Osteocyte (in vitro differentiated cells): ENCODE results near the gene CEMIP2. TPM values are rescaled to one million over a fixed set of nuclear protein-coding genes. Genes with fewer than 3 reads are reported as not detected.

Experiments used
- DNase-seq: peaks from one replicate; pipeline ENCODE4 v3.0.0; 2021; ENCODE audit warnings: mixed read lengths; ENCODE audit not compliant: unreplicated experiment; ENCODE audit errors: extremely low spot score
- H3K27ac Mint-ChIP-seq: one replicate; pipeline ENCODE4 v1.8.0; 2021; ENCODE audit warnings: mild to moderate bottlenecking, mixed read lengths; ENCODE audit not compliant: unreplicated experiment
- H3K27me3 Mint-ChIP-seq: one replicate; pipeline ENCODE4 v1.8.0; 2021; ENCODE audit warnings: mixed read lengths; ENCODE audit not compliant: unreplicated experiment
- H3K36me3 Mint-ChIP-seq: one replicate; pipeline ENCODE4 v1.8.0; 2021; ENCODE audit warnings: mixed read lengths; ENCODE audit not compliant: unreplicated experiment
- H3K4me1 Mint-ChIP-seq: one replicate; pipeline ENCODE4 v1.8.0; 2021; ENCODE audit warnings: mixed read lengths; ENCODE audit not compliant: unreplicated experiment
- H3K4me3 Mint-ChIP-seq: one replicate; pipeline ENCODE4 v1.8.0; 2021; ENCODE audit warnings: mild to moderate bottlenecking, moderate library complexity, mixed read lengths; ENCODE audit not compliant: unreplicated experiment
- H3K9me3 Mint-ChIP-seq: one replicate; pipeline ENCODE4 v1.8.0; 2021; ENCODE audit warnings: mixed read lengths; ENCODE audit not compliant: unreplicated experiment
- CTCF ChIP-seq: fragments of 200-600 bp; sonication (generic); IDR thresholded peaks from 2 replicates; pipeline ENCODE4 v1.5.0; 2021; ENCODE audit warnings: antibody characterized with exemption, mild to moderate bottlenecking, moderate library complexity
- total RNA-seq: library from RNA; stranded (reverse); gene quantifications from 2 replicates; pipeline ENCODE4 v1.2.1, GENCODE V29; 2021

CEMIP2 gene
- total RNA-seq, 1 donor from 2014 or later: 20.9 TPM

- Mint-ChIP-seq H3K36me3 (no peaks in the 10 kb centered on the region), H3K27me3 (no peaks in the 10 kb centered on the region), H3K4me3 (peak overlapping the region; percentile 27), H3K4me1 (peaks cover 79% of the 10 kb centered on the region), H3K9me3 (no peaks in the 10 kb centered on the region), H3K27ac (peak overlapping the region; percentile 71)
- no peak for DNase-seq
- no peak for TF ChIP-seq CTCF
Observed at GRCh38 chr9:71762900-71763653, 5.2 kb downstream of the CEMIP2 start.

- Mint-ChIP-seq H3K27ac (no peak overlapping the region), H3K27me3 (no peaks in the 10 kb centered on the region), H3K4me1 (peaks cover 80% of the 10 kb centered on the region), H3K9me3 (no peaks in the 10 kb centered on the region), H3K36me3 (no peaks in the 10 kb centered on the region), H3K4me3 (no peak overlapping the region)
- DNase-seq: no peak
- TF ChIP-seq CTCF: no peak
Observed at GRCh38 chr9:71761938-71762353, 6.4 kb downstream of the CEMIP2 start.

- Mint-ChIP-seq H3K4me3 (no peak overlapping the region), H3K9me3 (no peaks in the 10 kb centered on the region), H3K27ac (peak overlapping the region; percentile 48), H3K36me3 (no peaks in the 10 kb centered on the region), H3K4me1 (peaks cover 78% of the 10 kb centered on the region), H3K27me3 (no peaks in the 10 kb centered on the region)
- no peak for TF ChIP-seq CTCF
- no peak for DNase-seq
Observed at GRCh38 chr9:71760901-71761300, 7.4 kb downstream of the CEMIP2 start.

GRCh38 chr9:71758785-71759184 is 9.5 kb downstream of the CEMIP2 start:
- no peaks in the 10 kb centered on the region for H3K27me3 Mint-ChIP-seq
- no peak for DNase-seq
- H3K4me1 Mint-ChIP-seq: peaks cover 67% of the 10 kb centered on the region
- no peak overlapping the region for H3K4me3 Mint-ChIP-seq
- H3K27ac Mint-ChIP-seq: no peak overlapping the region
- no peaks in the 10 kb centered on the region for H3K9me3 Mint-ChIP-seq
- H3K36me3 Mint-ChIP-seq: no peaks in the 10 kb centered on the region
- TF ChIP-seq CTCF: no peak

- no peak overlapping the region for H3K4me3 Mint-ChIP-seq
- H3K27me3 Mint-ChIP-seq: no peaks in the 10 kb centered on the region
- H3K9me3 Mint-ChIP-seq: no peaks in the 10 kb centered on the region
- no peak overlapping the region for H3K27ac Mint-ChIP-seq
- no peak for DNase-seq
- peaks cover 62% of the 10 kb centered on the region for H3K4me1 Mint-ChIP-seq
- TF ChIP-seq CTCF: no peak
- H3K36me3 Mint-ChIP-seq: no peaks in the 10 kb centered on the region
Observed at GRCh38 chr9:71758277-71758676, 10.0 kb downstream of the CEMIP2 start.
